Ovary (tissue), 3 donors: Measurements from ENCODE around the gene UHRF1.

ENCODE experiments used
- CTCF ChIP-seq, 3 donors: fragments of 450-650 bp in 2 of 3; fragments of 200-600 bp in 1 of 3; IDR thresholded peaks; one replicate each; pipeline versions ENCODE4 v1.5.1 to v1.8.0; 2016 to 2022; ENCODE audit warnings: antibody characterized with exemption in 3 of 3, mild to moderate bottlenecking in 1 of 3
- EP300 ChIP-seq: sonication (generic); formaldehyde crosslinking; IDR thresholded peaks from one replicate; pipeline ENCODE4 v1.6.1; 2017; ENCODE audit warnings: antibody characterized with exemption
- POLR2A ChIP-seq: fragments of 450-650 bp; IDR thresholded peaks from one replicate; pipeline ENCODE4 v1.6.1; 2017; ENCODE audit warnings: antibody characterized with exemption, mild to moderate bottlenecking, moderate library complexity
- donor health status: DM: no; HTN: no; CAD: no.

- TF ChIP-seq CTCF (IDR thresholded peaks at IDR 0.05) (no peak), POLR2A (no peak), EP300 (no peak)
Observed at GRCh38 chr19:4985551-4985991, 76.3 kb downstream of the UHRF1 start.
